Stimulated activated CD8-positive, alpha-beta memory T cell treated with anti-CD3 and anti-CD28 coated beads, Interleukin-15, amount 100 ng/mL, for 1 hour (primary cell): ENCODE measurements around the gene RFC3.
"Not testable (repeated sequence)": the region's sequence is repeated elsewhere in the genome, so short reads cannot be mapped to it uniquely, and the experiment has no call there.

Experiments used
- DNase-seq: peaks from one replicate; pipeline ENCODE4 v3.0.0-alpha.2; 2020; ENCODE audit warnings: low read depth

Gene RFC3

DNA sequence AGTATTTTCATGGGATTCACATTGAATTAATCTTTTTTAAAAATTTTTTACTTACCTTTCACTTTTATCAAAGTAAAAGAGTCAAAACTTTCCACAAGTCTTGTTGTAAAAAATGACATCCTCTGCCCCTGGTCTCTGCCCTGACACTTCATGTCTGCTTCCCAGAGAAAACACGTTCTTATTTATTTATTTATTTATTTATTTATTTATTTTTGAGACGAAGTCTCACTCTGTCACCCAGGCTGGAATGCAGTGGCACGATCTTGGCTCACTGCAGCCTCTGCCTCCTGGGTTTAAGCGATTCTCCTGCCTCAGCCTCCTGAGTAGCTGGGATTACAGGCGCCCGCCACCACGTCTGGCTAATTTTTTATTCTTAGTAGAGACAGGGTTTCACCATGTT is 5.1 kb upstream of the RFC3 start:
- not testable (repeated sequence) for DNase-seq

DNA sequence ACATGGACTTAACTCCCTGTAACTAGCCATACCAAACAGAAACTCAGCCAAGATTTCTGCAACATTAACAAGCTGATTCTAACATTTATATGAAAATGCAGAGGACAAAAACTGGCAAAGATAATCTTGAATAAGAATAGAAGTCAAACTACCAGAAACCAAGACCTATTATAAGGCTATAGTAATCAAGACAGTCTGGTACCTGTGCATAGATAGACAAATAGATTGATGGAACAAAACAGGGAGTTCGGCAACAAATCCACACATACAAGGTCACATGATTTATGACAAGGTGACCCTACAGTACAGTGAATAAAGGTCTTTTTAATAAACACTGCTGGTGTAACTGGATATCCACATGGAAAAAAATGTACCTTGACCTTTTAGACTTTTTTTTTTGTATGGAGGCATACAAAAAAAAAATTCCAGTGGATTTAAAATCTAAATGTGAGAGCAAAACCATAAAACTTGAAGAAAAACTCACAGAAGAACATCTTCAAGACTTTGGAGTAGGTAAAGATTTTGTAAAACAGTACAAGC is 2.9 kb upstream of the RFC3 start:
- DNase-seq = no peak

DNA sequence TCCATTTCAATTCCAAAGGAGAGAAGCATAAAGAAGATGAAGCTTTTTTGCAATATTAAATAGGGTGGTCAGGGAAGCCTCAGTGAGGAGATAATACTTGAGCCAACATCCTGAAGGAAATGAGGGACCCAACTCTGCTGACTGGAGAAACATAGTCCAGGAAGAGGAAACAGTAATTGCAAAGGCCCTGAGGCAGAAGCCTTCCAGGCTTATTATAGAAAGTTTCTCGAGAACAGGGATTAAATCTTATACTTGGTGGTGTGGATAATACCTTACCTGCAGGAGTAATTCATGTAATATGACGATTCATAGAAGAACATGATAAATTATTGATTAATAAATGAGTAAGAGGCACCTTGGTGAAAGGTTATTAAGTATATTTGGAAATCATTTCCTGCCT is 1.0 kb upstream of the RFC3 start:
- no peak for DNase-seq

DNA sequence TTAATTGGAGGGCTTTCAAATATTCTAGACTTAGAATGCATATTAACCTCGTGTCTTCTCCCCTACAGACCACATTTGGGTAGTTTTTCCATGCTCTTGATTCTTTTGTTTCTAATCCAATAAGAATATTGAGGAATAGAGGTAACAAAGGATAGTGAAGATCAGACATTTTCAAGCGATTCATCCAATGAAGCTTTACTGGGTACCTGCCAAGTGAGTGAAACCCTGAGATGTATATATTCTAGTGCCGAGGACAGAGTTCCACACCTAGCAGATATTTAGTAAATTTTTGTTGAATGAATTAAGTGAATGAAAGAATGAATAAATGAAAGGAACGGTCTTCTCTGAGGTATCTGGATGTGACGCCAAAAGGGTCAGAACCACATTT is 442 bp upstream of the RFC3 start:
- no peak for DNase-seq

DNA sequence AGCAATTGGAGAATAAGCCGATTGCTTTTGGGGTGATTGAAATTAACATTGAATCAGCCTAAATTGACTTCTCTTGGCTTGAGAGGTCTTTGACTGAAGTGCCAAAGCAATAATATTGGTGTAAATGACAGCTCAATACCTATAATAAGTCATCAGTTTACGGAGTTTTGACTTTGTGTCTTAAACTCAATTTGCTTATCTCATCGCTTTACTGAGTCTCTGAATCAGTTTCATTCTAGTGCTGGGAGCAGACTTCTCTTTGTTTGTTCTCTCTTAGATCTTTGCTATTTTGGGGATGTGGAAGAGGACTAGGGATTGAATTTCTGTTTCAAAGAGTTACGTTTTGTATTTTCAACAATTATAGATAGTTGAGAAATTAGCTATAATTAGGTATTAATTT is 7.1 kb downstream of the RFC3 start:
- DNase-seq = no peak

DNA sequence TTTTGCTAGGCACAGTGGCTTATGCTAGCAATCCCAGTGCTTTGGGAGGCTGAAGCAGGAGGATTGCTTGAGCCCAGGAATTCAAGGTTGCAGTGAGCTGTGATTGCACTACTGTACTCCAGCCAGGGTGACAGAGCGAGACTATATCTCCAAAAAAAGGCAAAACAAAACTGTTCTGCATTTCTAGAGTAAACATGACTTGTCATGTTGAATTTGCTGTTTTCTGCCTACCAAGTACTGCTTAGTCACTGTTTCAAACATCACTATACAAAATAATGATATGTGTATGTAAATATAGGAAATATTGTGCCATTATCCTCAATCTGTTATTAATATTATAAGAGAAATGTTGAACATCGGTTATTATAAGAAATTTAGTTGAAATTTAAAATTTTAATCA is 9.2 kb downstream of the RFC3 start:
- no peak for DNase-seq

DNA sequence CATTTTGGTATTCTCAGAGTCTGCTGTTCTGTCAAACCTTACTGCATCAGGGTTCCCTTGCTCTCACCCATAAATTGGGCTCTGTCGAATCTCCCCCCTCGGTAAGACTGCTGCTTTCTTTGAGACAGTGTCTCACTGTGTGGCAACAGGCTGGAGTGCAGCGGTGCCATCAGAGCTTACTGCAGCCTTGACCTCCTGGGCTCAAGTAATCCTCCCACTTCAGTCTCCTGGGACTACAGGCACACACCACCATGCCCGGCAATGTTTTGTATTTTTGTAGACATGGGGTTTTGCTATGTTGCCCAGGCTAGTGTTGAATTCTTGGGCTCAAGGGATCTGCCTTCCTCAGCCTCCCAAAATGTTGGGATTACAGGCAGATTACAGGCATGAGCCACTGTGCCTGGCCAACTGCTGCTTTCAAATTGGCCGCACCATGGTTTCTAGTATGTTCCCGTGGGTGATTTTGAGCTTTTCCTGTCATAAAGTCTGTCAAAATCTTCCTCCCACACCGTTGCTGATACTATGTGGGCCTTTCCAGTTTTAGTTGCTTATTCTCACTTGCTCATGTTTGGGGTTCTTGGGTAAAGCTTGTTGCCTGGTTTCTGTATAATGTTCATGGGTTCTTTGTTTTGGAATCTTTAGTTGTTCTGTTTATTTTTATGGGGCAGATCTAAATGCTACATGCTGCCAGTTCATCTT is 10.6 kb downstream of the RFC3 start:
- no peak for DNase-seq

DNA sequence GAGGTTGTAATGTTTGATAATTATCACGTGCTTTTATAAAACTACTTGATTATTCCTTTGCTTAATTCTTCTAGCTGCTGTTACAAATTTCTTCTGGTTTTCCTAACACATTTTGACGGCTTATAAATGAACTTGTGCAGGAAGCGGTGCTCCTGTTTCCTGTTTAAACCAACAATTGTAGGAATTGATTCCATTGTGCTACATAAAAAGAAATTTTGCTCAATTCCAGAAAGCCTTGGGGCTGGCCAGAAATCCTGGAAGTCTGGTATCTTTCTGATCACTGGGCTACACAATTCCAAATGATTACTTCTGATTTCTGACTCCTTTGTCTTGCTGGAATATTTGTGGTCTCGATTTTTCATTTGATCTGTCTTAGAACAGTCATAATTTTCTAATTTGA is 14.9 kb downstream of the RFC3 start:
- no peak for DNase-seq

DNA sequence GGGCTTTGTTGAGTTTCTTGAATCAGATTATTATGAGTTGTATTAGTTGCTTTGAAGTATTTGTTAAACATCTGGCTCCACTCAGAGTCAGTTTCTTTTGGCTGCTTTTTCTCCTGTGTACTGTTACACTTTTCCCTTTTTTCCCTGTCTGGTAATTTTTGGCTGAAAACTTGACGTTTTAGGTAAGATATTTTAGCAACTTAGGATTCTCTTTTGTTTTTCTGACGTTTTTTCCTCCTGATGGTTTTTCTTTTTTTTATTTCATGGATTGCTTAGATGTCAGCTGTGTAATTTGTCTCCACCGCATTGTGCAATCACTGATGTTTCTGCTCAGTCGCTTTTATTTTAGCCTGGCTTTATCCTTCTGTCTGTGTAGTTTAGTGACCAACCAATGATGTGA is 20.7 kb downstream of the RFC3 start:
- DNase-seq = no peak

DNA sequence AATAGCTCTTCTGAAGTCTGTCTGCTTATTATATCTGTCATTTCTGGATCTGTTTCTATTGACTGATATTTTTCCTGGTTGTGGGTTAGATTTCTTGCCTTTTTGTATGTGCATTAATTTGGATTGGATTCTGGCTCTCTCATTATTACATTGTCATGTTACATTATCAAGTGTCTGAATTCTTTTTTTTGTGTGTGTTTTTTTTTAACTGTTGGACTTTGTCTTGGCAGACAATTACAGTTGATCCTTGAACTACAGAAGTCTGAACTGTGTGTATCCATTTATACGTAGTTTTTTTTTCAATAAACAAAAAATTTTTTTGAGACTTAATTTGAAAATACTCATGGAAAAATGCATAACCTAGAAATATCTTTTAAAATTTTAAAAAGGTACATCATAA is 22.5 kb downstream of the RFC3 start:
- no peak for DNase-seq

DNA sequence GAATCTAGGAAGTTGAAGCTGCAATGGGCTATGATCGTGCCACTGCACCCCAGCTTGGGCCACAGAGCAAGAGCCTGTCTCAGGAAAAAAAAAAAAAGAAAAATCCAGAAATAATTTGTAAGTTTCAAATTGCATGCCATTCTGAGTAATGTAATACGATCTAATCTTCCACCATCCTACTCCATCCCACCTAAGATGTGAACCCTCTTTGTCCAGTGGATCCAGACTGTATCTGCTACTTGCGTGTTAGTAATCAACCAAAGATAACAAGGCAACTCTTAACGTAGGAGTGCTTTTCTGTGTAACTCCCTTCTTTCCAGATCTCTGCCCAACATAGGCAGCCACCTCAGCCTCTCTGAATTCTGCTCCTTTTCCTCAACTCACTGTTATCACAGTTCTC is 24.3 kb downstream of the RFC3 start:
- no peak for DNase-seq

DNA sequence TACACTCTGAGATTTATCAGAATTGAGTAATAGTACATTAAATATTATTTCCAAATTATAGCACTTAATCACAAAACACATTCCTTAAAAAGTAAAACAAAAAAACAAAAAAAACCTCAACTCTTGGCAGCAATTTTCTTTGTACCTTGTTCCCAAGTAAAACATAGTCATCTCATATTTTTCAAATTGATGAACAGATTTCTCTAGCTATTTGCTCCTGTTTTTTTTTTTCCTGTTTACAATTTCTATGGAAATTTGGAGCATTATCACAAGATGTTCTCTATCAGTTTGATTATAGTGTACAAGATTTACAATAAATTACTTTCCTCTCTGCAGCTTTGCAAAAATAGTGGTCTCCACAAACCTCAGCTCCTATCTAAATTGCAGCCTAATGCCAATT is 25.0 kb downstream of the RFC3 start:
- DNase-seq = no peak

DNA sequence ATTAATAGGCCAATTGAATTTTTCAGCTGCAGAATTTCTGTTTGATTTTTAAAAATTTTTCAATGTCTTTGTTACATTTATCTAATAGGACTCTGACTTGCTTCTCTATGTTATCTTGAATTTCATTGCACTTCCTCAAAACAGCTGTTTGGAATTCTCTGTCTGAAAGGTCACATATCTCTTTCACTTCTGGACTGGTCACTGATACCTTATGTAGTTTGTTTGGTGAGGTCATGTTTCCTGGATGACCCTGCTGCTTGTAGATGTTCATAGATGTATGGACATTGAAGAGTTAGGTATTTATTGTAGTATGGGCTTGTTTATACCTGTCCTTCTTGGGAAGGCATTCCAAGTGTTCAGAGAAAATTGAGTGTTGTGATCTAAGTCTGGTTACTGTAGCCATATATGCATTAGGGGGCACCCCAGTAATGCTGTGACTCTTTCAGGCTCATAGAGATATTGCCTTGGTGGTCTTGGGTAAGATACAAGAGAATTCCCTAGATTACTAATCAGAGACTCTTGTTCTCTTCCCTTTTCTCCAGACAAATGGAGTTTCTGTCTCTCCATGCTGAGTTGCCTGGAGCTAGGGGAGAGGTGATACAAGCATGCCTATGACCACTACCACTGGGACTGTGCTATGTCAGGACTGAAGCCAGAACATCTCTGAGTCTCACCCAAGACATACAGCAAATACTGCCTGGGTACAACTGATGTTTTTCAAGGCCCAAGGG is 27.8 kb downstream of the RFC3 start:
- no peak for DNase-seq

DNA sequence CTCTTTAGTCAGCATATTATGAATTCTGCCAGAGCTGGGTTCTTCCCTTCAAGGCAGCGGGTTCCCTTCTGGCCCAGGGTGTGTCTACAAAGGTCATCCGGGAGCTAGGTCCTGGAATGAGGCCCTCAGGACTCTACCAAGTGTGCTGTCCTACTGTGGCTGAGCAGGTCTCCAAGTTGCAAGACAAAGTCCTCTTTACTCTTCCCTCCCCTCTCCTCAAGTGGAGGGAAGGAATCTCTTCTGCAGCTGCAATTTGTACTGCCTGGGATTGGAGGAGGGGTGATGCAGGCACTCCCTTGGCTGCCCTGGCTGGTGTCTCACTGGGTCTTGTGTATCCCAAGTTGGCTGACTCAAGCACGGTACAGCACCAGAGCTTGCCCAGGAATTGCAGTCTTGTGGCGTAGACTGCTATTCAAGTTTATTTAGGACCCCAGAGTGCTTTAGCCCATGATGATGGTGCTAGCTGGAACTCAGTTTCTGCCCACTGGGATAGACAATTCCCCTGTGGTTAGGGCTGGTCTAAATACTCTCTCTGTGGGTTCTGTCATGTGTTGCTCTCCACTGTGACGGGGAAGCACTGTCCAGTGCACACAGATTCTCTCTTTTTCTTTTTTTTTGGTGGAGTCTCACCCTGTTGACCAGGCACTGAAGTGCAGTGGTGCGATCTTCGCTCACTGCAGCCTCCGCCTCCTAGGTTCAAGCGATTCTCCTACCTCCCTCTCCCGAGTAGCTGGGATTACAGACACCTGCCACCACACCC is 28.5 kb downstream of the RFC3 start:
- no peak for DNase-seq

DNA sequence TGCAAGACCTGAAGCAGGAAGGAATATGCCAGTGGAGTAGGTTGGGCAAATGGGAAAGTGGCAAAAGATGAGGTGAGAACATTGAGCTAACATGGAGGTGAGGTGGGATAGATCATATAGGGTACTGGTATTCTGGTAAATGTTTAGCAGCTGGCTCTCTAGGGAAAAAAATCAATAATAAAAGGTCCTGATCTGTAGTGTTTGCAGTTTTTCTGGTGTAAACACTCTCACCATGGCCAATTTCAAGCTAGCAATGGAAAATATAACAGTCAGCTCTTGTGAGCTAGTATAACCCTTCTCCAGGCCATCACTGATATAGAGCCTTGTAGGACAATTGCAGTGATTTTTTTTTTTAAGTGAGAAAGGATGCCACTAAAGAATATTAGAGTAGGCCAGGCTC is 31.3 kb downstream of the RFC3 start:
- no peak for DNase-seq

DNA sequence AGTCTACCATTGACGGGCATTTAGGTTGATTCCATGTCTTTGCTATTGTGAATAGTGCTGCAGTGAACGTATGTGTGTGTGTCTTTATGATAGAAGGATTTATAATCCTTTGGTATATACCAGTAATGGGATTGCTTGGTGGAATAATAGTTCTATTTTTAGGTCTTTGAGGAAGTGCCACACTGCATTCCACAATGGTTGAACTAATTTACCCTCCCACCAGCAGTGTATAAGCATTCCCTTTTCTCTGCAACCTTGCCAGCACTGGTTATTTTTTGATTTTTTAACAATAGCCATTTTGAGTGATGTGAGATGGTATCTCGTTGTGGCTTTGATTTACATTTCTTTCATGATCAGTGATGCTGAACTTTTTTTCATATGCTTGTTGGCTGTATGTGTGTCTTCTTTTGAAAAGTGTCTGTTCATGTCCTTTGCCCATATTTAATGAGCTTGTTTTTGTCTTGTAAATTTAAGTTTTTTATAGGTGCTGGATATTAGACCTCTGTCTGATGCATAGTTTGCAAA is 37.5 kb downstream of the RFC3 start:
- DNase-seq = no peak

DNA sequence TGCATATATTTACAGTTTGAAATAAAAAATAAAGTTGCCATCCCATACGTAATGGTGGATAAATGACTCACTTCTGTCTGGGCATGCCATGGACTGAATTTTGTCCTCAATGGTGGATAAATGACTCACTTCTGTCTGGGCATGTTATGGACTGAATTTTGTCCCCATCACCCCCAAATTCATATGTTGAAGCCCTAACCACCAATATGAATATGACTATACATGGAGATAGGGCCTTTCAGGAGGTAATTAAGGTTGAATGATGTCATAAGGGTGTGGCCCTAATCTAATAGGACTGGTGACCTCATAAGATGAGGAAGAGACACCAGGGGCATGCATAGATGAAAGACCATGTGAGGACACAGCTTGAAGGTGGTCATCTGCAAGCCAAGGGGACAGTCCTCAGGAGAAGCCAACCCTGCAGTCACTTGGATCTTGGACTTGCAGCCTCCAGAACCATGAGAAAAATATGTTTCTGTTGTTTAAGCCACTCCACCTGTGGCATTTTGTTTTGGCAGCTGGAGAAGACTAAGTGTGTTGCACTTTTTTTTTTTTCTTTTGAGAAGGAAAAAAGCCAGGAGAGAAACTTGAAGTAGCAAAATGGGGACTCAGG is 41.8 kb downstream of the RFC3 start:
- DNase-seq = no peak

DNA sequence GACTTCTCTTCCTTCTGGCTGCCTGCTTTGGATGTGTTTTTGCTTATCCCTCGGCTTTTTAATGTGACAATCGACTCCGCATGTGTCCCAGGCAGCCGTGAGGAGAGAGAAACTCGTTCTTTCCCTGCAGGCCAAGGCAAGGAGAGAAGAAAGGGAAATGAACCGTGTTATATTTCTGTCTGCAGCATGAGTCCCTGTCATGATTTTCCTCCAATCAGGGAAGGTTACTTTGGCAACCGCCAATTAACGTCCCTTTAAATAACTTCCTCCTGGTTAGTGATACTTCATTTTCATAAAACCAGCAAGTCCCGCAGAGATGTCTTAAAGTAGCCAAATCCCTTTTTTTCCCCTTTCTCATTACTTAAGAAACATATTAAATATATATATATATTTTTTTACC is 42.6 kb downstream of the RFC3 start:
- DNase-seq = no peak

DNA sequence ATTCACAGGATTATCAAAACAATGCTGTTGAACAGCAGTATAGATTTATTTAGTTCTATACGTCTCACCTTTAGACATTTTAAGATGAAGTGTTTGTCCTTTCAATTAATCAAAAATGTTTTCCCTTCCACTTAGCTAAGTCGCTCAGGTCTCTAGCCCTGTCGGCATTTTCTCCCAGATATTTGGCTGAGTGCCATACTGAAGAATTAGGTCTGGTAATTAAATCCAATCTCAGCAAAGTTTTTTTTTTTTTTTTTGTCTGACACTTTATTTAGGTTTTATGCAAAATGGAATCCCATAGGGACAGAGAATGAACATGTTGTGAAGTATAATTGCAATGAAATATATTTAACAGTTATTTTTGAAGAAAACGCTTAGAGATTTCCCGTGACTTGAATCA is 44.1 kb downstream of the RFC3 start:
- no peak for DNase-seq

DNA sequence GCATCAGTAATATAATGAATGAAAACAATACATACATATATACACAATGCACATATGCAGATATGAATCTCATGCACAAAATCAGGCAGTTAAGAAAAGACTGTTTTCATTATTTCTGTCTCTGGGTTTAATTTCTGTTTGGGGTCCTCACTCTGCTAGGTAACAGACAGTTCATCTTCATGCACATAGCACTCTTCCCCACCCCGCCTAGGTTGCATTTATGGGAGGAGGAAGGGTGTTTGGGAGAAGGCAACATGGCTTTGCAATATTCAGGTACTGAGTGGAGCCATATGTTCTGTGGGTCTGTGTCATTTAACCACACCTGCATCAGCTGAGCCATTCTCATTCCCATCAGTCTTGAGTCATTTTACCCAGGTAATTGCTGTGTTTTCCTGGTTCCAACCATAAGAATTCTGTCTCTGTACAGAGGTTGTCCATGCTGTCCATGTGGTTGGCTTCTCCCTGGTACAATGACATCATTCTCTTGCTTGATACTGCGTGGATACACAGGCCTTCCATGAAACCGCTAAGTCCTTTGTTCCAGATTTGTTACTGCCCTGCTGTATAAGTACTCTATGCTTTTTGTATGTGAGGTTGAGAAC is 45.3 kb downstream of the RFC3 start:
- DNase-seq = no peak

DNA sequence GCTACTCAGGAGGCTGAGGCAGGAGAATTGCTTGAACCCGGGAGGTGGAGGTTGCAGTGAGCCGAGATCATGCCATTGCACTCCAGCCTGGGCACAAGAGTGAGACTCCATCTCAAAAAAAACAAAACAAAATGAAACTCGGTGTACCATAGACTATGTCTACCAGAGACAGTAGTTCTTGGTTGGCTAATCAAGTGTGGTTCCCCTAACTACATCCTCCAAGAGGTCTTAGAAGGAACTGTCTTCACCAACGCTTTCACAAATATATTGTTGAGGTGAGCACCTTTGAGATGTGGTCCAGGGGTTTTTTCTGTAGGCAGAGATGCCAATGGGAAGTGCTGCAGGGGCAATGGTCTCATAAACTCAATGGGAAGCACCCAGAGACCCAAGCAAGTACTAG is 48.0 kb downstream of the RFC3 start:
- DNase-seq = no peak

DNA sequence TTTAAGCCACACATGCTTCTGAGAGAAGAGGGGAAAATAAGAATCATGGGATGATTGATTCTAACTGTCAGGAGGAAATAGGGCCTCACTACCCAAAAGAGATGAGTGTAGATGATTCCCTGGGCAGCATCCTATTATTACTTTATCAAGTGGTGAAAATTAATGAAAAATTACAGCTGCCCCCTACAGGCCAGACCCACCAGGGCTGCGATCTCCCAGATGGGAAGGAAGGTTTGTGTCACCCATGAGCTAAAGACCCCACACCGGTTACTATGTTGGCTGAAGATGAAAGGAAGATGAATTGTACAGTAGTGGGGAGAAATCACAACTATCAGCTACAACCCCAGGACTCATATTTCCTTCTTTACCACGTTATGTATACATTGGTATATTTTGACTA is 49.5 kb downstream of the RFC3 start:
- DNase-seq = no peak
